ENCODE measurements around the gene LAMB3.

GRCh38 chr1:209618756-209619420, 33.3 kb downstream of the LAMB3 start:
- no peak for TF ChIP-seq GATA2 (IDR thresholded peaks at IDR 0.05; ENCODE audit: low read depth, low read length)
- no peak for TF ChIP-seq GATA3 (IDR thresholded peaks at IDR 0.05; ENCODE audit: low read depth, low read length)

All from SH-SY5Y (cell line).